HepG2 (cell line): ENCODE data around the gene URB1. TPM values are rescaled to one million over a fixed set of nuclear protein-coding genes. Genes with fewer than 3 reads are reported as not detected.
"Not testable (repeated sequence)": the region's sequence is repeated elsewhere in the genome, so short reads cannot be mapped to it uniquely, and the experiment has no call there.

Experiments
- ATAC-seq: fragments of 200-7000 bp; cut with Tn5 transposase; 3 replicates; pipeline ENCODE4 v1.9.1; 2020; ENCODE audit warnings: mild to moderate bottlenecking, moderate library complexity
- BruUV-seq: library from RNA; stranded (reverse); fragments of 400-500 nt; replicated peaks from 2 replicates; lab custom pipeline; 2021; lab: Mats Ljungman, UMichigan
- CTCF ChIA-PET: fragments of 300-600 bp; formaldehyde crosslinking; extraction: SDS; loops from one replicate; lab custom pipeline; 2021; ENCODE audit warnings: low total read pairs, inconsistent platforms, low intra/inter-chr PET ratio; lab: Yijun Ruan, JAX
- POLR2A ChIA-PET: fragments of 350-600 bp; sonication (Branson Sonifier 250); formaldehyde crosslinking; loops from one replicate; lab custom pipeline; 2020; ENCODE audit warnings: antibody characterized with exemption, inconsistent platforms; lab: Yijun Ruan, JAX
- DNase-seq: peaks from one replicate; pipeline ENCODE4 v3.0.0-alpha.2; 2015; ENCODE audit warnings: low spot score
- FAIRE-seq: peaks from 3 replicates; lab custom pipeline; 2011; peaks lifted over from hg19 to GRCh38; lab: Jason Lieb, UNC
- H2AFZ ChIP-seq: one replicate; pipeline ENCODE4 v1.6.1; 2011; ENCODE audit warnings: low read length, inconsistent platforms
- H3K27ac ChIP-seq: fragments of 300-600 bp; 3 replicates; pipeline ENCODE4 v1.8.0; 2011; ENCODE audit warnings: mixed run types, mild to moderate bottlenecking, mixed read lengths, low read length, inconsistent platforms; ENCODE audit not compliant: insufficient read depth; ENCODE audit errors: extremely low read length
- H3K27me3 ChIP-seq, 2 experiments: fragments of 200-600 bp in 1 of 2; 2 replicates in 1 of 2; 3 replicates in 1 of 2; pipeline versions ENCODE4 v1.6.0 to v1.8.0; 2011; ENCODE audit warnings: low read length in 2 of 2, mild to moderate bottlenecking in 2 of 2, moderate library complexity in 2 of 2, inconsistent platforms in 1 of 2; ENCODE audit not compliant: insufficient read depth in 2 of 2, control insufficient read depth in 1 of 2
- H3K36me3 ChIP-seq, 2 experiments: fragments of 200-600 bp in 1 of 2; replicated peaks in 1 of 2; 2 replicates in 1 of 2; 3 replicates in 1 of 2; pipeline versions ENCODE4 v1.5.1 to v1.8.0; 2011; ENCODE audit warnings: low read length in 2 of 2, inconsistent platforms in 1 of 2; ENCODE audit not compliant: insufficient read depth in 2 of 2, control insufficient read depth in 1 of 2
- H3K4me1 ChIP-seq: 2 replicates; pipeline ENCODE4 v1.5.1; 2012; ENCODE audit warnings: low read length, inconsistent platforms; ENCODE audit not compliant: insufficient read depth
- H3K4me2 ChIP-seq: 2 replicates; pipeline ENCODE4 v1.6.0; 2011; ENCODE audit warnings: low read depth, low read length, inconsistent platforms
- H3K4me3 ChIP-seq, 3 experiments: fragments of 200-600 bp in 1 of 3; sonication (generic), shearing (Covaris generic) in 1 of 3; replicated peaks in 1 of 3; 2 replicates each; pipeline ENCODE4 v1.5.1; 2011 to 2016; ENCODE audit warnings: low read length in 3 of 3, inconsistent platforms in 2 of 3, low read depth in 2 of 3, mild to moderate bottlenecking in 2 of 3, control low read depth in 1 of 3, mixed read lengths in 1 of 3; ENCODE audit not compliant: insufficient read depth in 1 of 3
- H3K79me2 ChIP-seq: one replicate; pipeline ENCODE4 v1.6.1; 2011; ENCODE audit warnings: low read length, inconsistent platforms; ENCODE audit not compliant: insufficient read depth
- H3K9ac ChIP-seq: 2 replicates; pipeline ENCODE4 v1.6.0; 2011; ENCODE audit warnings: mild to moderate bottlenecking, low read depth, low read length, inconsistent platforms; ENCODE audit not compliant: insufficient read depth
- H3K9me3 ChIP-seq: 2 replicates; pipeline ENCODE4 v1.5.1; 2012; ENCODE audit warnings: mild to moderate bottlenecking, low read length
- H4K20me1 ChIP-seq: 2 replicates; pipeline ENCODE4 v1.6.0; 2011; ENCODE audit warnings: inconsistent platforms, mild to moderate bottlenecking, low read length, moderate library complexity; ENCODE audit not compliant: insufficient read depth
- CHCHD3 ChIP-seq: sonication (generic); formaldehyde crosslinking; IDR thresholded peaks from 2 replicates; pipeline ENCODE4 v1.8.0; 2022; ENCODE audit warnings: mild to moderate bottlenecking, missing genetic modification reagents, moderate library complexity
- DPF2 ChIP-seq: sonication (generic); formaldehyde crosslinking; IDR thresholded peaks from 2 replicates; pipeline ENCODE4 v1.4.0; 2020; ENCODE audit warnings: mild to moderate bottlenecking, low read depth, missing genetic modification reagents, borderline replicate concordance
- FOXC1 ChIP-seq: sonication (generic); formaldehyde crosslinking; IDR thresholded peaks from 2 replicates; pipeline ENCODE4 v1.8.0; 2022; ENCODE audit warnings: mild to moderate bottlenecking, missing genetic modification reagents, borderline replicate concordance
- FOXK2 ChIP-seq: fragments of 450-650 bp; IDR thresholded peaks from 2 replicates; pipeline ENCODE4 v1.6.1; 2016
- GMEB1 ChIP-seq: sonication (generic); formaldehyde crosslinking; IDR thresholded peaks from 2 replicates; pipeline ENCODE4 v1.5.1; 2020; ENCODE audit warnings: missing genetic modification reagents, mild to moderate bottlenecking, borderline replicate concordance
- GZF1 ChIP-seq: sonication (generic); formaldehyde crosslinking; IDR thresholded peaks from 2 replicates; pipeline ENCODE4 v1.5.1; 2020; ENCODE audit warnings: mild to moderate bottlenecking, missing genetic modification reagents
- MED8 ChIP-seq: sonication (generic); formaldehyde crosslinking; IDR thresholded peaks from 2 replicates; pipeline ENCODE4 v1.8.1; 2023; ENCODE audit warnings: mild to moderate bottlenecking, missing genetic modification reagents; ENCODE audit not compliant: insufficient replicate concordance
- POGZ ChIP-seq: sonication (generic); formaldehyde crosslinking; IDR thresholded peaks from 2 replicates; pipeline ENCODE4 v1.4.0; 2020; ENCODE audit warnings: mild to moderate bottlenecking, missing genetic modification reagents
- PTBP1 ChIP-seq: fragments of 200-400 bp; formaldehyde crosslinking; IDR thresholded peaks from 2 replicates; pipeline ENCODE4 v1.6.1; 2018; ENCODE audit warnings: low read length, low read depth; ENCODE audit not compliant: poor library complexity, severe bottlenecking
- SIN3A ChIP-seq: IDR thresholded peaks from 2 replicates; pipeline ENCODE4 v1.6.1; 2011; ENCODE audit warnings: low read depth, mild to moderate bottlenecking, control low read depth, low read length, borderline replicate concordance
- YEATS2 ChIP-seq: sonication (generic); formaldehyde crosslinking; IDR thresholded peaks from 2 replicates; pipeline ENCODE4 v1.4.0; 2020; ENCODE audit warnings: missing genetic modification reagents, borderline replicate concordance
- ZBTB38 ChIP-seq: sonication (generic); formaldehyde crosslinking; IDR thresholded peaks from 2 replicates; pipeline ENCODE4 v1.5.1; 2020; ENCODE audit warnings: mild to moderate bottlenecking, missing genetic modification reagents
- ZNF274 ChIP-seq: sonication (generic); formaldehyde crosslinking; IDR thresholded peaks from 2 replicates; pipeline ENCODE4 v1.5.1; 2020; ENCODE audit warnings: mild to moderate bottlenecking, missing genetic modification reagents
- ZNF468 ChIP-seq: sonication (generic); formaldehyde crosslinking; IDR thresholded peaks from 2 replicates; pipeline ENCODE4 v1.8.0; 2022; ENCODE audit warnings: mild to moderate bottlenecking, moderate library complexity, missing genetic modification reagents
- ZNF850 ChIP-seq: sonication (generic); formaldehyde crosslinking; conservative IDR thresholded peaks from 2 replicates; pipeline ENCODE4 v1.9.0; 2021; ENCODE audit warnings: mild to moderate bottlenecking, missing genetic modification reagents
- WGBS: methylation state at CpG from one replicate; pipeline ENCODE4 v1.1.6; 2017; ENCODE audit warnings: low lambda C conversion rate; 5-methylcytosine and 5-hydroxymethylcytosine counted together
- in situ Hi-C: cut with HindIII; loops from 2 replicates; pipeline ENCODE4 v1.10.0; 2017; ENCODE audit warnings: low pct_unique_long_range_greater_than_20kb; ENCODE audit not compliant: extremely low pct_ligation_motif_present
- intact Hi-C: fragments of 100-400 bp; cut with micrococcal nuclease; formaldehyde crosslinking; loops from one replicate; pipeline ENCODE4 v1.10.0; 2022; ENCODE audit not compliant: unreplicated experiment
- polyA plus RNA-seq, 8 experiments: library from polyadenylated mRNA; depleted of rRNA in 3 of 8; stranded (reverse) in 7 of 8; unstranded in 1 of 8; fragments of >200 nt; fragmentation: Illumina TruSeq in 4 of 8; extraction: Trizol in 4 of 8; gene quantifications; 2 replicates each; pipeline versions ENCODE4 v1.2.1 to v1.2.3, GENCODE V29; 2011 to 2016; ENCODE audit warnings: low read depth in 4 of 8, missing spikeins in 1 of 8, mixed read lengths in 1 of 8; ENCODE audit not compliant: insufficient read depth in 1 of 8
- total RNA-seq, 5 experiments: library from RNA; depleted of rRNA; stranded (reverse); fragments of >200 nt; fragmentation: Illumina TruSeq; extraction: Trizol; gene quantifications; 2 replicates each; pipeline ENCODE4 v1.2.3, GENCODE V29; 2016; ENCODE audit warnings: low read depth in 1 of 5

The URB1 gene
- total and polyA plus RNA-seq, 2 of the 13 experiments (the other 11 are each of a cell fraction or from before 2014, with no cell fraction given) = 4.5 to 16.7 TPM

GRCh38 chr21:32311621-32312020 is 81.2 kb downstream of the URB1 start (continued):
- TF ChIP-seq PTBP1 (no peak), ZNF468 (no peak), CHCHD3 (CRISPR knock-in tag) (no peak), GZF1 (CRISPR knock-in tag) (no peak)

- H3K79me2 ChIP-seq, DNase-seq, intact Hi-C loops, FAIRE-seq, BruUV-seq, H3K4me3 ChIP-seq, ATAC-seq, H3K9me3 ChIP-seq, H2AFZ ChIP-seq, H3K4me2 ChIP-seq, H3K9ac ChIP-seq, in situ Hi-C loops, H4K20me1 ChIP-seq, H3K27ac ChIP-seq, CTCF ChIA-PET, H3K27me3 ChIP-seq: not testable (repeated sequence)
- WGBS = 96% methylated on average over 9 of the region's 9 CpGs
- POLR2A ChIA-PET = interaction anchor here (1.2 kb wide), 1 partner anchor 8 kb away, joined by 3 read pairs; no protein-coding TSS in a partner anchor
- Histone ChIP-seq H3K4me1 (peaks cover 22% of the 10 kb centered on the region), H3K36me3 (peaks cover 6 to 35% of the 10 kb centered on the region in 2 experiments; a peak in 4 of 5 replicates)
Observed at GRCh38 chr21:32310976-32311375, 81.8 kb downstream of the URB1 start.

GRCh38 chr21:32309906-32310460 is 82.8 kb downstream of the URB1 start:
- no TSS peak for BruUV-seq
- peaks cover 4 to 29% of the 10 kb centered on the region in 2 experiments; a peak in 4 of 5 replicates for H3K36me3 ChIP-seq
- H3K9me3 ChIP-seq = no peaks in the 10 kb centered on the region
- CTCF ChIA-PET = no interaction called here
- in situ Hi-C loops = no loop called here
- DNase-seq (no peak), ATAC-seq (no peak), FAIRE-seq (no peak)
- H2AFZ ChIP-seq = no peak overlapping the region
- no peak overlapping the region for H3K4me2 ChIP-seq
- no peaks in the 10 kb centered on the region for H4K20me1 ChIP-seq
- intact Hi-C loops = loop anchor here (5.0 kb wide), 1 partner anchor 47 kb away; no protein-coding TSS in a partner anchor
- no peaks in the 10 kb centered on the region for H3K27me3 ChIP-seq
- peaks cover 14% of the 10 kb centered on the region for H3K4me1 ChIP-seq
- H3K9ac ChIP-seq = no peak overlapping the region
- WGBS = 96% methylated on average over 7 of the region's 7 CpGs
- H3K79me2 ChIP-seq = no peaks in the 10 kb centered on the region
- POLR2A ChIA-PET = interaction anchor here (1.2 kb wide), 1 partner anchor 9 kb away, joined by 3 read pairs; no protein-coding TSS in a partner anchor
- H3K27ac ChIP-seq = no peak overlapping the region
- H3K4me3 ChIP-seq = no peak overlapping the region
- TF ChIP-seq YEATS2 (CRISPR knock-in tag) (no peak), ZNF274 (CRISPR knock-in tag) (no peak), ZBTB38 (CRISPR knock-in tag) (no peak), POGZ (CRISPR knock-in tag) (no peak), DPF2 (CRISPR knock-in tag) (no peak), MED8 (CRISPR knock-in tag) (no peak), GMEB1 (CRISPR knock-in tag) (no peak), ZNF850 (CRISPR knock-in tag) (no peak), SIN3A (no peak), FOXC1 (CRISPR knock-in tag) (no peak), FOXK2 (no peak)
